HG02763 (cell line): ENCODE data around the gene C2orf49.

Source experiments
- ATAC-seq: cut with Tn5 transposase; IDR thresholded peaks from one replicate; pipeline ENCODE4 v1.9.1; 2021; ENCODE audit warnings: mild to moderate bottlenecking, moderate library complexity; ENCODE audit not compliant: unreplicated experiment

C2orf49 gene

DNA sequence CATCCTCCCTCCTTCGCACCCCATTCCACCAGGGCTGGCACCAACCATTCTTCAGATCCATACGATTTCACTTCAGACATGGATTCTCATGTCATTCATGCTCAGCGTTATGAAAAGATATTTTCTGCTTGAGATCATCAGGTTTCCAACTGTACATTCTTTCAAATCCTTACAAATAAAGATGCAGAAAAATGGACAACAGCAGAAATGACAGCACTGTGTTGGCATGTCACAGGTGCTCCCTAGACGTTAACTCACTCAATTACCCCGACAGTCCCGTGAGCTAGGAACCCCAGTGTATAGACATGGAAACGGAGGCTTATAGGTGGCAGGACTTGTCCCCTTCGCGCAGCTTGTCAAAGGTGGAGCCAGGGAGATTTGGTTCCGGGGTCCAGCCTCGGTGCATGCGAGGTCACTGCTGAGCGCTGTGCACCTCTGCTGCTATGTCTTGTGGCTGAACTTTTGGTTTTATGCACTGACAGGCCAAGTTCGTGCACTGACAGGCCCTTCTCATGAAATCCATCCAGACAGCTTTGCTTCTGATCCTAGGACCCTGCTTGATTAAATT lies 43.8 kb downstream of the C2orf49 start:
- ATAC-seq: no peak

DNA sequence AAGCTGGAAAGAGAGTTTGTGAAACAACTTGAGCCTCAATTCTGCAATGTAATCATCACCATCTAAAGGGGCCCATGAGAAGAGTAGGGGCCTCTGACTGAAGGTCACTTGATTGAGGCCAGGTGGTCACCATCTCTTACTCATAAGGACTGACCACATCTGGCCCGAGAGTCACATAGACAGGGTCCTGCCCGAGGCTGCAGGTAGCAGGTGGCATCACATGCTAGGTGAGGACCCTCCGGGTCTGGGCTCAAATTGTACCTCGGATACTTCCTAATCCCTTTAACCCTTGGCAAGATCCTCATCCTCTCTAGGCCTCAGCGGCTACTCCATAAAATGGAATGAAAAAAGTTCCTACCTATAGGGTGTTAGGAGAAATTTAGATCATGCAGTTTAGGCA lies 44.8 kb downstream of the C2orf49 start:
- ATAC-seq: no peak

GRCh38 chr2:105383432-105384166 lies 46.3 kb downstream of the C2orf49 start:
- ATAC-seq: no peak

- no peak for ATAC-seq
Observed at GRCh38 chr2:105384216-105384615, 46.9 kb downstream of the C2orf49 start.

- ATAC-seq: no peak
Observed at GRCh38 chr2:105384861-105385260, 47.5 kb downstream of the C2orf49 start.

GRCh38 chr2:105385731-105386540 lies 48.6 kb downstream of the C2orf49 start:
- ATAC-seq: no peak

DNA sequence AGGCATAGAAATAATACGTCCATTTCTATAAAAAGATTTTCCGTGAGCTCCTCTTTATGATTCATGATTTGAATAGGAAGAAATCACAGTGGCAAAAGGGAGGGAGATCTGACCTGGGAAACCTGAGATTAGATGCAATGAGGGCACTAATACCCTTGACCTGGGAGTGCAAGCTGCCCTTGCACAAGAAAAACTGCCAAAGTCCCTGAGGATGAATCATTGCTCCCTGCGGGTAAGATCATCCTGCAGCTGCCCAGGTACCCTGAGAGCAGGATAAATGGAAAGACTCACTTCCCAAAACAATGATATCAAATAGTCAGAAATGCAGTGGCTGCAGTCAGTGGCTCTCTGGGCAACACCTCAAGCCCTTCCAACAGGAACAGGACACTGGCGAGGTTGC lies 49.9 kb downstream of the C2orf49 start:
- ATAC-seq: no peak

DNA sequence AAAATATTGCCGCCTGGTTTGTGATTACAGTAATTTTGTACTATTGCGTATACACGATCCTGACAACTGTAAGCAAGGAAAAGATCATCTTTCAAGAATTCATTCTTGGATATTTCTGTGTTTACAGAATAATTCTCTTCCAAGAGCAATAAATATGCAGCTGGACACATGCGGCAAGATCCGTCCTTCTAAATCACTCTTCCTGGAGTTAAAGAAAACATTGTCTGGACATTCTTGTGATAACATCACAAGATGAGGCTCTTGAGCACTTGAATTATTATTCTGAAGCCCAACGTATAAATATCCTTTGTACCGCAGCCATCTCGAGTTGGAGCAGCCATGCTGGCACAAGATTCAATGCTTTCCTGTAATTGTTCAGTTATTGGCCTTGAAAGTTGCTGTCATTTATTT lies 51.6 kb downstream of the C2orf49 start:
- no peak for ATAC-seq

DNA sequence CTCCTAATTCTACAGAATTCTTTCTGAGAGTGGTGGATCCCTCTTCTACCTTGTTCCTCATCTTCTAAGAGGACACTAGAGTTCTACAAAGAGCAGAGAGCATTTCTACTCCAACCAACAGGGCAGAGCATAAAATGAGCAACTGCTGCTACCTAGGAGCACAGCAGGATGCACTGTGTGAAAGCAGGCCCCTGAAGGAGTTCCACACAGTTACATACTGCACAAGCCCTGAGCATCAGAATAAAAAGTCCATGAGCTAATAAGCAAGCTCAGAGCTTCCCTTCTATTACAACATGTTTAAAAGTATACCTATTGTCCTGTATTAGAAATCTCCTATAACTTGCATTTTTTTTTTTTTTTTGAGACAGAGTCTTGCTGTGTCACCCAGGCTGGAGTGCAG lies 53.1 kb downstream of the C2orf49 start:
- no peak for ATAC-seq

DNA sequence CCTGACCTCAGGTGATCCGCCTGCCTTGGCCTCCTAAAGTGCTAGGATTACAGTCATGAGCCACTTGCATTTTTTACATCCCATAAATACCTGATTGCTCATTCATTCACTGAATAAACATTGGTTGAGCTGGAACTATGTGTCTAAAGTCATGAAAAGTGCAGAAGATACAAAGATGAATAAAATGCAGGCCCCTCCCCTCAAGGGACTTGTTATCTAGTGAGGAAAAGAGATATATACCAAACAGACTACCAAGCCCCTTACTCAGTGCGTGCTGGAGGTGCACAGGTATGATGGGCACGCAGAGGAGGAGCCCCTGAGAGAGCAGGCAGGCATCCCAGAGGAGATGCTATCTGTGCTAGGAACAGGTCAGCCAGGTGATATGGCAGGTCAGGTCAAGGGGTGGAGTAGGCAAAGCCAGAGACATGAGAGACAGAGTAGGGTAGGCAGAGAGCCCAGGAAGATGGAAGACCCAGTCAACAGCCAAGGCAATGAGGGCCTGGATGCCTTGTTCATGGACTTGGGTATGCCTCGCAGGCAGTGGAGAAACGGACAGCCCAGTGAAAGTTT lies 53.8 kb downstream of the C2orf49 start:
- no peak for ATAC-seq

DNA sequence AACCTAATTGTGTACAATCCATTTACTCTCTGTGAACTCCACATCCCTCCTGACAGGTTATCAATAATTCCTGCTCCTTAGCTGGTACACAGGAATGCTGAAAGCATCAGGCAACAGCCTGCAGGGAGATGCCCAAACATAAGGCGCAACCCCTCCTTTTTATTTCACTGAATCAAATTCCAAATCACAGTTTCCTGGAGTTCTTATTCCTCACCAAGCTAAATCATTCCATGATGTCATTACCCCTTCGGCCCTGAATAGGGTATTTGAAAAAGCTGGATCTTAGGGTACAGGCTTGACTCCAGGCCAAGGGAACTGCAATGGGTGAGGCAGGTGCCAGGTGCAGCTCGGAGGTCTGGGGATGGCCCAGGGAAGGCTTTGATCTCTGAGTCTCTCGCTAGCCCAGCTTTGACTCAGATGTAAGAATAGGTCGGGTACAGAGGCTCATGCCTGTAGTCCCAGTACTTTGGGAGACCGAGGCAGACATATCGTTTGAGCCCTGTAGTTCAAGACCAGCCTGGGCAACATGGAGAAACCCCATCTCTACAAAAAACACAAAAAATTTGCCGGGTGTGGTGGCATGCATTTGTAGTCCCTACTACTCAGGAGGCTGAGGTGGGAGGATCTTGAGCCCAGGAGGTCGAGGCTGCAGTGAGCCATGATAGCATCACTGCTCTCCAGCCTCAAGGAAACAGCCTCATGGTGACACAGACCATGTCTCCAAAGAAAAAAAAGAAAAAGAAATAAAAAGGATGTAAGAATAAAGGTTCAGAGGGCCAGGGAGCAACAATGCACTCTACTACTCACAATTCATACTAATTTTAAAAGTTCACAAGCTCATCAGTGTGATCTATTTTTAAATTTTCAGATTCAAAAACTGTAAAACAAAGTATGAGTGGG lies 54.7 kb downstream of the C2orf49 start:
- ATAC-seq: no peak

DNA sequence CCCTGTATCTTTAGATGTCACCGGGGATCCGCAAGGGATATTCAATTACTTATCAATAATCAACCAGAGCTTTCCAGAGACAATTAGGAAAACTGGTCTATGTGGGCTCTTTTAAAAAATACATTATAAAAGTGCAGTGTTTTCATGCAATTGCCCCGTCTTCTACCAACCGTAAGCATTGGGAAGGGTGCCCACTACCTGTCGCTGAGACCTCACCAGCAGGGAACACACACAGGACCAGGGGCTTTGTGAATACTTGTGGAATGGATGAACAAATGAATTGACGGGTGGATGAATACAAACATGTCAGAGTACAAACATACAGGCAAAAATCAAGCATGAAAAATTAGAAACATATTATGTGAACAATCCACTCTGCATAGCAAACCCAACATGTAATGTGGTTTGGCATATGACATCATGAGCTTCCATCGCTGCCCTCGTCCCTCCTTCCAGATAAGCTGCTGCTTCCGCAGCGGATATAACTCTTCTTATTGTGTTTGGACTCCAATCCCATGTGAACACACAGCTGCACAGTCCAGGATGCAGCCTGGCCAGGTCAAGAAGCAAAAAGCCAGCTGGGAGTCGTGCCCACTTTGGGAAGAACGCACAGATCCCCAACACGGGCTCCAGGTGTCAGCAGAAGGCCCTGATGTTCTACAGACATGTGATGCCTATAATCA lies 56.2 kb downstream of the C2orf49 start:
- no peak for ATAC-seq

DNA sequence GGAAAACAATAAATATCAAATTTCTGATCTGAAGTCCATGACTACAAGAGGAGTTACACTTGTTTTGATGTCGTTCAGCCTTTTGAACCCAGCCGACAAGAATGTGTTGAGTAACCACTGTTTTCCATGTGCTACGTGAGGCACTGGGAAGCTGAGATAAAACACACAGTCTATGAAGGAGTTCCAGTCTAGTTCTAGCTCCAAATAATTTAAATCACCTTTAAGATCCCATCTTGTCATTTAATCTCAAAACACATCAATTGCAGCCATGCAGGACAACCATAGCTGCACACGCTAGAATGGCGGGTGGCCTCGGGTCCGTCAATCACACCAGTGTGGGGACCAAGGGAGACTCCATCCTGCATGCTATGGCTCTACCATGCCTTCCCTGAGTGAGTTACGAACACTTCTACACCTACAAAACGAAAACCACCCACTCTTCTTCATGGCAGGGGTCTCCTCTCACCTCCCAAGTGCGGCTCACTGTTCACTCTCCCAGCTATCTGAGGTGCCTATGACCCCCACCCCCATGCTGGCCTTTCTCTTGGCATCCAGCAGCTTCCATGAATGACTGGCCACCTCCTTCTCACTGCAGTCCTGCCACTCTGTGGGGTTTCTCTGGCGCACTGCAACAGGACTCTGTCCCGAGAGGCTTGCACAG lies 57.7 kb downstream of the C2orf49 start:
- ATAC-seq: no peak

DNA sequence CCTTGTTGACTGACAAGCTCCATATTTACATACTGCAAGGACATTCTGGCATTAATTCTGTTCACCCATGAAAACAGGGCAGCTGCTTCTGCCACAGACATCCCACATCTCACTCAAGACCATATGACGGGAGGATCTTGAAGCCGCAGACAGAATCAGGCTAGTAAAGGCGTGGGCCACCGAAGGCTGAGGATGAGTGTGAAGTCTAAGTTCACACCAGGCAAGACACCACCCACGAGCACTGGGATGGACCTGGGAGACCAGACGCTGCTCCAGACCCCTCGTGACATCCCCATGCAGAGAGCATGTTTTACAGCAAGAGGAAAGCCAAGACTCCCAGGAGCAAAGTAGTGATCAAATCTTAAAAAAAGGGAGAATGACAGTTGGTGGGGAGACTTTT lies 58.4 kb downstream of the C2orf49 start:
- no peak for ATAC-seq

DNA sequence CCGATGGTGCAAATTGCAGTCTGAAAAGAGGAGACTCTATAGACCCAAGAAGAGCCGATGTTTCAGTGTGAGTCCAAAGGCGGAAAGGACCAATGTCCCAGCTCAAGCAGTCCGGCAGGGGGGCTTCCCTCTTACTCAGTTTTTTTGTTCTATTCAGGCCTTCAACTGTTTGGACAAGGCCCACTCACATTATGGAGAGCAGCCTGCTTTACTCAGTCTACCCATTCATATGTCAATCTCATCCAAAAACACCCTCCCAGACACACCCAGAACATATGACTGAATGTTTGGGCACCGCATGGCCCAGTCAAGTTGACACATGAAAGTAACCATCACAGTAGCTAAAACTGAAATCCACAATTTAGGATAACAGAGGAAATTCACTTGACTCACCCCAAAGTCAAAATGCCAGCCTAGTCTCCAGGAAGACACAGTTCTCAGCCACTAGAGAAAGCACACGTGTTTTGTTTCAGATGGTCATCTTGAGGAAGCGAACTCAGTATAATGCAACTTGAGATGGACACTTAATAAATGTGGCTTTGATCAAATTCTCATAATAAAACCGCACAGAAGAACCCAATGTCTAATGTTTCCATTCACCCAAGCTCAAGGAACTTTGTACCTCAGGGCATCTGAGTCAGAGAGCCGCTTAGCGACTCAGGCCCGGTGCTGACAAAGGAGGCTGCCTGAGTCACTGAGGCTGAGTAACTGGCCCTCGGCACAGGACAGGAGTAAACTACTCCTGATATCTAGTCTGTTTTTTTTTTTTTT lies 59.1 kb downstream of the C2orf49 start:
- no peak for ATAC-seq

- ATAC-seq: no peak
Observed at GRCh38 chr2:105397025-105397722, 59.8 kb downstream of the C2orf49 start.

DNA sequence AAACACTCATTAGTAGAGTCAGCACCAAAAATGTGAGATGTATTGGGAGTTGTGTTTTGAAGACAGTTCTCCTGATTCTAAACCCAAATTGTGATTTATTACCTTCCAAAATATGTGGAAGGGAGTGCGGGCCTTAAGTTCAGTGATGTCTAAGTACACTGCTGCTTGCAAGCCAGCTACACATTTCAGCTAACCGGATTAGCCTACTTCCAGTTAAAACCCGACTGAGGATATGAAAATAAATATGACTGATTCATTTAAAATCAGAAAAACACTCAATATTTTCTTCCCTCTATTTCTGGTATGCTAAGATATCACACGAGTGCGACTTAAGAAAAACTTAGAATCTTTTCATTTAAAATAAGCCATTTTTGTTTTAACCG lies 60.6 kb downstream of the C2orf49 start:
- no peak for ATAC-seq
